NCI-H748 (cell line): ENCODE results near the gene PCARE.

Source experiments
- DNase-seq: peaks from one replicate; lab custom pipeline; 2025; ENCODE audit not compliant: unreplicated experiment; lab: John Stamatoyannopoulos, UW

Gene PCARE

DNA sequence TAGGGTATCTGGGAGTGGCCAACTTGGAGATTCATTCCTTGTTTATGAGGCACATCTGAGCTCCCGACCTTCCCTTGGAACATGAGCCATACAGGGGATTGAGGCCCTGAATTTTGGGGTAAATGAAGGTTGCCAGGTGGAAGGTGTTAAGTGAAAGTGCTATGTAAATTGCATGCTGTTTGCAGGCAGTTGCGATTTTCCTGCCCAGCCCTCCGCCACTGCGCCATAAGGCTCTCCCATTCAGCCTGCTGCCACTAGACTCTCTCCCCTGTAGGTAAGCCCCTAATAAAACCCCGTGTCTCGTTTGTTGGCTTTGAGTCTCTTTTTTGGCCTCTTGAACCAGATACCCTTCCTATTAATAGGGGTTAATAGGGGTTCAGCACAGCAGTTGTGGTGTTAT, 33.8 kb downstream of the PCARE start:
- no peak for DNase-seq

GRCh38 chr2:29039718-29040480, 34.4 kb downstream of the PCARE start:
- DNase-seq: no peak

DNA sequence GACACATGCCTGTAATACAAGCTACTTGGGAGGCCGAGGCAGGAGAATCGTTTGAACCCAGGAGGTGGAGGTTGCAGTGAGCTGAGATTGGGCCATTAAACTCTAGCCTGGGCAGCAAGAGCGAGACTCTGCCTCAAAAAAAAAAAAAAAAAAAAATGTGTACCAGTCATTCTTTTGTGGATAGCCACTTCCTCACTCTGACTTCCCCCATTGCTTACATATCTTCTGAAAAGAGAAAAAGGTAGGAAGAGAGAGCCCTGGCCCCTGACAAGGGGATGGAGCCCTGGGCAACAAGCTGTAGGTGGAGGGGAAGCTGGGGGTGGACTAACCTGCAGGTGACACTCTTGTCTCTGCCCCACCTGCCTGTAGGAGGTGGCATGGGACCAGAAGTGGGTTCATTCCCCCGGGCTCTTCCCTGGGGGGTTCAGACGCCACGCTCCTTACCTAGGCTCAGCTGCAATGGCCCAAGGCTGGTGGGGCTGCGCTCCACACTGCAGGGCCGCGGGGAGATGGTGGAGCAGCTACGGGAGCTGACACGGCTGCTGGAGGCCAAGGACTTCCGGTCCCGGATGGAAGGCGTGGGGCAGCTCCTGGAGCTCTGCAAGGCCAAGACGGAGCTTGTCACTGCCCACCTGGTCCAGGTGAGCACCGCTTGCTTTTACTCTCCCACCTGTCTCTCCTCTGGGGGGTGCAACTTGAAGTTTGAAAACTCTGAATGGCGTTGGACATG, 39.1 kb downstream of the PCARE start:
- DNase-seq: no peak

DNA sequence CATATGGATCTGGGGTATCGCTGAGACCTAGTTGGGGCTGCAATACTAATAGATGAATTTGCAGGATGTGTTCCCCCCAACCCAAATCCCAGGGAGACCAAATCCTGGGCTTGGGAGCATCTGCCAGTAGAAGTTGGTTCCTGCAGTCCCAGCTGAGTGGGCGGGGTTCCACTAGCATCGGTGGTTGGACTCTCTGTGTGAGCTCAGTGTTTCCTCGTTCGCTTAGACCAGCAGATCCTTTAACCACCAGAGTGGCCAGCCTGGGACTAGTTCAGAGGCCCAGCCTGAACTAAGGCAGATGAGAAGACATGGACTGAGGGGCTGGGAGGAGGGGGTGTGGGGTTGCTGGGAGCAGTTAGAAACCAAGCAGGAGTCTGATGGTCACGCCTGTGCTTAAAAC, 40.7 kb downstream of the PCARE start:
- DNase-seq: no peak

DNA sequence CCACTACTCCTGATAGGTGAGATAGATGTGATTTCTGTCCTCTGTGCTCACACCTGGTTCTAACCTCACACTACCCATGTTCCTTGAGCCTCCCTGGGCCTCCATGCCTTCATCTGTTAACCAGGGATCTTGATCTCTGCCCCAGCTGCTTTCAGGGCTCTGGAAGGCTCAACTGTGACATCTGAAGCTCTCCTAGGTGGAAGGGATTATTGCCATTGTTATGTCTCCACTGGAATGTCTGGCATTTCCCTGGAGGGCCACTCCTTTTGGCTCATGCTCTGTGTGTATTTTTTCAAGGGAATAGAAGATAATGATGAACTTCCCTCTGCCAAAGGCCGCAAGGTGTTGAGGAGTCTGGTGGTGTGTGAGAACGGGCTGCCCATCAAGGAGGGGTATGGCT, 41.2 kb downstream of the PCARE start:
- DNase-seq: no peak

DNA sequence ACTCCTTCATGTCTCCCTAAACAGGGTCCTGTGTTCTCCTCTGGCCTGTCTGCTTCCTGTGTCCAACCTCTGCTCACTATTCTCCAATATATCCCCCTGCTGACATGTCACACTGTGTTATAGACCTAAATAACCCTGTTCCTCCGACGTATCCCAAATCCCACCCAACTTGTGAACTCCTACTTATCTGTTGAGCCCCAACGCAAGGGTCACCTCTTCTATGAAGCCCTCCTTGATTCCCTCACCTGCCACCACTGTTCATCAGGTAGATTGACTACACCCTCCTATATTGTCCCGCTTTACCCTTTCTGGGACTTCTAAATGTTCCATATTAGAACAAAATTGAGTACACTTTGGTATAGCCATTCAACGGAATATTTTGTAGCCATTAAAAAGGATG, 42.1 kb downstream of the PCARE start:
- DNase-seq: no peak

DNA sequence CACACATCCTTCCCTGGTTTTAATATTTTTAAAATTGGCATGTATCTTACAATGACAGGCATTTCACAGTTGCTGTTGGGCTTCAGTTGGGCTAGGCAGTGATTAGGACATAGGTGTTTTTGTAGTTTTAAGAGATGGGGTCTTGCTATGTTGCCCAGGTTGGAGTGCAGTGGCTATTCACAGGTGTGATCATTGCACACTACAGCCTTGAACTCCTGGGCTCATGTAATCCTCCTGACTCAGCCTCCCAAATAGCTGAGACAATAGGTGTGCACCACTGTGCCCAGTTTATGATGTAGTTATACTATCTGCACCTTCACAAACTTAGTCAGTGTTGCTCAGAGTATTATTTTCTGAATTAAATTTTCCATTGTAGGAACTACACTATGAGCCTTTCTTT, 43.3 kb downstream of the PCARE start:
- DNase-seq: no peak

DNA sequence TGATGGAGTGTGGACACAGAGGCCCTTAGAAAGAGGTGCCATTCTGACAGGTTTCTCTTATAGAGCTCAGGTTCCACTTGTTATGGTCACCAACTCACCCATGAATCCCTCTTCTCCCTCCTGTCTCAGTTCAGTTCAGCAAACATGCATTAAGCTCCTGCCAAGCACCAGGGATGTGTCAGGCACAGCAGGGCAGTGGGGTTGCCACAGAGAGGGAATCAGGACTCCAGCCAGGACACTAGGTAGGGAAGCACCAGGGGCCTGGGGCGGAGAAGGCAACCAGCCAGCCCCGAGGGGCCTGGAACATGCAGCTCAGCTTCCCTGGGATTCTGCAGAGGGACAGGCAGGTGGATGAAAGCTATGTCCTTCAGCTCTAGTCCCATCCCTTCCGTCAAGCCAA, 48.6 kb downstream of the PCARE start:
- no peak for DNase-seq

DNA sequence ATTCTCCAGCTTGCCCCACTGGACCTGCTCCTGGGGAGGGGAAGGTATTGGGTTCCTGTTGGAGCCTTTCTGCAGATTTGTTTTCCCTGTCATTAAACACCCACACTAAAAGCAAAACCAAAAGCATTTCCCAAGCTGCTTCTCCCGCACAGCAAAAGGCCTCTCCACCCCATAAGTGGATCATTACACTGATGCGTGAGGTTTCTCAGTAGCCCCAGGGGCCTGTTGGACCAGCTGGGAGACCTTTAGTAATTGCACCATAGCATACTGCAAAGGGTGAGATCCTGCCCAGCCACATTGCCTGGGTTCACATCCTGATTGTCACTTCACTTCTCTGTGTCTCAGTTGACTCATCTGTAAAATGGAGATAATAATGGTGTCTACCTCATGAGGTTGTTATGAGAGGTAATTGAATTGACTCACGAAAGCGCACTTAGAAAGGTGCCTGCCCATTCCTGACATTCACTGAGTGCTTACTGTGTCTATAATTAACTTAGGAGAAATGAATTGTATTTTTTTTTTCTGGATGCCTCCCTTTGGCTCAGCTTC, 49.4 kb downstream of the PCARE start:
- no peak for DNase-seq

GRCh38 chr2:29023188-29023587, 51.1 kb downstream of the PCARE start:
- no peak for DNase-seq

DNA sequence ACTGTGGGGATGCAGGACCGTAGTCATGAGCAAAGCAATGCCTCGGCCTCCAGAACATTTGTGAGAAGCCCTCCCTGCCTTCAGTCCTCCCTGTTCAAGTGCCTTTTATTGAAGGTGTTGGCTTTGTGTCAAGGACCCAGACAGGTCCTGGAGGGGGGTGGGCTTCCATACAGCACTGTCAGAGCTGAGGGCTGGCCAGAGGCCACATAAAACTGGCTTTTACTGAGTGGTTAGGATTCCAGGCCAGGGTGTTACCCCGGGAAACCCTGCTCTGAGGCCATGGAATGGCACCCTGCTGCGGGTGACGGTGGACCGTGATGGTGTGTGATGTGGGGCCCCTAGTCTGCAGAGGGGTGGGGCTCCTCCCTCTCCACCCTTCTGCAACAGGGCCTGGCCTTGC, 51.6 kb downstream of the PCARE start:
- DNase-seq: no peak

GRCh38 chr2:29021886-29022285, 52.4 kb downstream of the PCARE start:
- DNase-seq: no peak

GRCh38 chr2:29017716-29018435, 56.4 kb downstream of the PCARE start:
- no peak for DNase-seq

DNA sequence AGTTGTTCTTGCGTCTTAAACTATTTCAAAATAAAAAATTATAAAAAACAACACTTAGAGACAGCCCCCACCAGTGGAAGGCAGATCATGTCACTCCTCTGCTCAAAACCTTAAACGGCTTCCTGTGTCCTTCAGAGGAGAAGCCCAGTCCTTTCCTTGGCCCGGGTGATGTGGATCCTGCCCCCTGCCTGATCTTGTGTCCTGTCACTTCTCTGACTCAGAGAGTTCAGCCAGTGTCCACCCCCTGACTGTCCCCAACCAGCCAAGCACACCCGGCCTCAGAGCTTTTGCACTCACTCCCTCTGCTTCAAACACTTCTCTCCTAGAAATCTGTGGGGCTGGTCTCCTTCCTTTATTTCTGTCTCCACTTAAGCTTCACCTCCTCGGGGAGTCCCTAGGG, 57.8 kb downstream of the PCARE start:
- DNase-seq: no peak

GRCh38 chr2:29015701-29016470, 58.4 kb downstream of the PCARE start:
- DNase-seq: no peak

GRCh38 chr2:29014811-29015421, 59.4 kb downstream of the PCARE start:
- DNase-seq: no peak

- no peak for DNase-seq
Observed at GRCh38 chr2:29014331-29014730, 60.0 kb downstream of the PCARE start.

DNA sequence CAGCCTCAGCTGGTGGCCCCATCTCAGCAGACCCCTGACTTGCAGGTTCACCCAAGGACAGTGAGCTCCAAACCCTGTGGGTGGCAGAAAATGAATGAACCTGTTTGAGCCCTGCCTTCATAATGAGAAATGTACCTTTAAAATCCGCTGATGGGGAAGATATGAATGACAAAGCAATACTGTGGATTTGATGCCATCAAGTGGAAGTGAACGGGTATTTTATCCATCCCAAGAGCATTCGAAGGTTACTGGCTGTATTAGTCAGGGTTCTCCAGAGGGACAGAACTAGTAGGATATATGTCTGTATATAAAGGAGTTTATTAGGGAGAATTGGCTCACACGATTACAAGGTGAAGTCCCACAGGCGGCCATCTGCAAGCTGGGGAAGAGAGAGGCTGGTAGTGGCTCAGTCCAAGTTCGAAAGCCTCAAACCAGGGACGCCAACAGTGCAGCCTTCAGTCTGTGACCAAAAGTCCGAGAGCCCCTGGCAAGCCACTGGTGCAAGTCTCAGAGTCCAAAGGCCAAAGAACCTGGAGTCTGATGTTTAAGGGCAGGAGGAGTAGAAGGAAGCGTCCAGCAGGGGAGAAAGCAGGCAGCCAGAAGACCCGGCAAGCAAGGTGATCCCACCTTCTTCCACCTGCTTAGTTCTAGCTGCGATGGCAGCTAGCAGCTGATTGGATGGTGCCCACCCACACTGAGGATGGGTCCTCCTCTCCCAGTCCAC, 61.1 kb downstream of the PCARE start:
- no peak for DNase-seq

- no peak for DNase-seq
Observed at GRCh38 chr2:29012211-29012681, 62.1 kb downstream of the PCARE start.
